GM19043 (cell line): ENCODE data around the gene EP300.

Experiments
- ATAC-seq: cut with Tn5 transposase; IDR thresholded peaks from one replicate; pipeline ENCODE4 v1.9.1; 2021; ENCODE audit warnings: low read depth; ENCODE audit not compliant: unreplicated experiment

EP300 gene

GRCh38 chr22:41203118-41203517 is 110.7 kb downstream of the EP300 start:
- no peak for ATAC-seq

DNA sequence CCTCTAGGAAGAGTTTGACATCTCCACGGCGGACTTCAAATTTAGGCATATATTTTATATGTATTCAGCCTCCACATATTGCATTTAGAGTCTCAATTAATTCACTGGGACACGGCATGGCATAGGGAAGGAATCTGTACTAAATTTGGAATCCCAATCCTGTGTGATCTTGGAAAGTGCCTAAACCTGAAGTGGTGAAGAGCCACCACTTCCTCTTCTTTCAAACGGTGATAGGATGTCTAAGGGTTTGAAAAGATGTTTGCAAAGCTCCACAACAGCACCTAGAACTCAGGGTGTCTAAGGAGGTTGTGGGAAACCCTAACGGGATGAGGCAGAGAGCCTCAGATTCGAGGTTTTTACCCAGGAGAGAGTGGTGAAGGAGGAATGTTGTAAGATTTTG is 111.7 kb downstream of the EP300 start:
- no peak for ATAC-seq

DNA sequence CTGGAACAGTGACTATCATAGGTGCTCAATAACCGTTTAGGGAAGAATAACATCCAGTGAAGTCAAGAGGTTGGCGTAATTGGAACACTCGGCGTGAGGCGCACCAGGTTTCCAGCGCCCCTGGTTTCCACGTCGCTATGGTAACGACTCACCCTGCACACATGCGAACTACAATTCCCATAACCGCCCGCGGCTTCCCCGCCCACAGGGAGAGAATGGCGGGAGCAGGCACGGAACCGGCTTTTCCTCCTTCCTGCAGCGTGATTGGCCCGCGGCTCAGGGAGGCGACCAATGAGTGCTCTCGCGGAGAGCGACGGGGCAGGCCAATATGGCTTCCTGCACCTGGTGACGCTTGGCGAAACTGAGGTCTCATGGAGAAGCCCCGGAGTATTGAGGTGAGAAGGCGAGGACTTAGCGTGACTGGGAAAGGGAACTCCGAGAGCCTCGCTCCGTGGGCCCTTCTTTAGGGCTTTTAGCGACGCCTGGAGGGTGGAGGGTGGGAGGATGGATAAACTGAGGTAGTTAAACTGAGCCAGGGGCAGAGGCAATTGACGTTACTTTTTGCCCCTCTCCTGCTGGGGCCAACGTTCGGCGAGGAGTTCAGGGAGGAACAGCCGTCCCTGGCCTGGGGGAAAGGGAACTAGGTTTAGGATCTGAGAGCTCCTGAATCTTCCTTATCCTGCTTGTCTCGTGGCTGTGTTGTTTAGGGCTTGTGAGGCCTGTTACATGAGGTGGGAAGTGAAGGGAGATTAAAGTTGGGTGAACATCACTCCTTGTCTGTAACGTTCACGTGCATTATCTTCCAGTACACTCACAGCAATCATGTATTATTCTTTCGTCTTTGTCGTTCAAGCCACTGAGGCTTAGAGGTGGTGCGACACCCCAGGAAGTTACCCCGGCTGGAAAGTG is 112.9 kb downstream of the EP300 start, which contains the start of gene L3MBTL2:
L3MBTL2 (plus strand) TSS at position 321 of the 909 bp plus-strand sequence; CDS start at position 372, 51 bp downstream.
- peak; percentile 89 for ATAC-seq

DNA sequence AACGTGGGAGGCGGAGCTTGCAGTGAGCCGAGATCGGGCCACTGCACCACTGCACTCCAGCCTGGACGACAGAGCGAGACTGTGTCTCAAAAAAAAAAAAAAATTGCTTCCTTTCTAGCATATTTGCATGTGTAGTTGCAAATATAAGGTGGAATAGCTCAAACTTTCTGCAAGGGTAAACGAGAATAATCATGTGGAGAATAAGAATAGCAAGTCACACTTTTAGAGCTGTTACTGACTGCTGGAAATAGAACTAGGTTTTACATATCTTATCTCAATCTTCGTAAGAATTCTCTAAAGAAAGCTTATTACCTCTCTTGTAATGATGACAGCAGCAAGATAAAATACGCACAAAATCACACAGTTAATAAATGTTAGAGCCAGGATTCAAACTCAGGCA is 114.3 kb downstream of the EP300 start:
- ATAC-seq = no peak

DNA sequence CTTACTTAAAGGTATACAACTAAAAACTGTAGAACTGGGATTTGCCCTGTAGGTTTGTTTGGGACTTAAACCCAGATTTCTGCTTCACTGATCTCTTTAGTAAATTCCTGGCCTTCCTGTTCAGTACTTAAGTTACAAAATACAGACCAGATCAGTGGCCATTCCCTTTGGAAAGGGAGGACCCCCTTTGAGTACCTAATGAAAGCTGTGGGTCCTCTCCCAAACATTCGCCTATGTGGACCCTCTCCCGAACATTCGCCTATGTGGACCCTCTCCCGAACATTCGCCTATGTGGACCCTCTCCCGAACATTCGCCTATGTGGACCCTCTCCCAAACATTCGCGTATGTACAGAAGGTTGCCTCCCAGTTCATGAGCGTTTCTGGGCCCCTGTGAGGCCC is 123.0 kb downstream of the EP300 start:
- ATAC-seq = no peak

DNA sequence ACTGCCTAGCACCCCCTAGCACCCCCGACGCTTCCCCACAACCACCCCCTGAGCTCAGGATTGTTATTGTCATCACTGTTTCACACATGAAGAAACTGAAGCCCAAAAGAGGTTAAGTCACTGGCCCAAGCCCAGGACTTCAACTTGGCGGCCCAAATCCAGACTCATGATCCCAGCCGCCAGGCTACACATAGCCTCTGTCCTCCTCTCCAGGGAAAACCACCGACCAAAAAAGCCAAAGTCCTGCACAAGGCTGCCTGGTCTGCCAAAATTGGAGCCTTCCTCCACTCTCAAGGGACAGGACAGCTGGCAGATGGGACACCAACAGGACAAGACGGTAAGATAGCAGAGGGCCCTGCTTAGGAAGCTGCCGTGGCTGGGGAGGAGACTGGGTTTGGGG is 123.5 kb downstream of the EP300 start:
- ATAC-seq = no peak

DNA sequence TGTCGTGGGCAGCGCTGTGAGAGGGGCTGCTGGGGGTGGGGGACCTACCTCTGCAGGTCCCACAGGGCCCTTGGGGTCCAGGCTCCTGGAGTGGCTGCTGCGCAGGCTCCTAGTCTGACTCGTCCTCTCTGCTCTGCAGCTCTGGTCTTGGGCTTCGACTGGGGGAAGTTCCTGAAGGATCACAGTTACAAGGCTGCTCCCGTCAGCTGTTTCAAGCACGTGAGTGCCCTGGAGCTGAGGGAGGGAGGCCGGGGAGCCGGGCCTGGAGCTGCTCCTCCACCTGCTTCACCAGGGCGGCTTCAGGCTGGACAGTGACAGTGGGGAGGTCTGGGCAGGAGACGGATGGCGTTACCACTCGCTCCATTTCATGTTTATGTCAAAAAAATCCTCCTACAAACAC is 124.6 kb downstream of the EP300 start:
- no peak for ATAC-seq

GRCh38 chr22:41217553-41218157 is 125.3 kb downstream of the EP300 start:
- no peak for ATAC-seq

DNA sequence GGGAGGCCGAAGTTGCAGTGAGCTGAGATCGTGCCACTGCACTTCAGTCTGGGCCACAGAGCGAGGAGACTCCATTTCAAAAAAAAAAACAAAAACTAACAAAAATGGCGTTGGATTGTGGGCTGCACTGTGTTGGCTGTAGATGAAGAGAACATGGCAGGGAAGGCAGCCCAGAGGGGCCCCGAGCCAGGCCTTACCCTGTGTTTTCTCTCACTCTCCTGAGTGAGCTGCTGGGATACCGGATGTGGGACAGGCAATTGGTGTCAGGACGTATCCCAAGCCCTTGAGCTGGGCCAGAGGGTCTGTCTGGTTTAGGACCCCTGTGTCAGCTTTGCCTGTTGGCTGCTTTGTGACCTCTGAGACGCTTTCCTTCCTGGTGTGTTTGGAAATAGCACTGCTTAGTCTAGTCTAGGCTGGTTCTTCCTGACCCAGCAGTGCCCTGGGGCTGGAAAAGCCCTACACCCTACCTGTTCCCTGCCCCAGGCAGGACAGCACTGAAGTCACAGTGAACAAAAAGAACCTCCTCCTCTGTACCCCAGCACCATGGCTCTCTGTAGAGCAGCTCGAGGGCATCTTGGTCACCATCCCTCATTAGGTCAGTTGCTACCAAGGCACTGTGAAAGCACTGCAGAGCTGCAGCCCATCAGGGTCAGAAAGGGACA is 130.6 kb downstream of the EP300 start:
- ATAC-seq = no peak

DNA sequence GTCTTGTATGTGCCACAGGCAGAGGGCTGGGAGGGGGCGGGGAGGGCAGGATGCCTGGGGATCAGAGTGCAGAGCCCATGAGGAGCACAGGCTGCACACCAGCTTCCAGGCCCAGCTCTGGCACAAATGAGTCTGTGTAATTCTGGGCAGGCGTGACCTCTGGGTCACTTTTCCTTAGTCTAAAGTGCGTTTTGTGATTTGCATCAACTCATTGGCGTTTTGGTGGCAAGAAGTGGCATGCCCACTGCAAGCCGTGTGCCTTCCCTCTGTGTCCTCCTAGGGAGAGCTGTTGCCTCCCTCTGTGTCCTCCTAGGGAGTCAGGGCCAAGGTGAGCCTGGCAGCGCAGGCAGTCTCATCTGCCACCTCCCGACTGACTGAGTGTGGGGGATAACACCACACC is 131.1 kb downstream of the EP300 start:
- ATAC-seq = no peak

GRCh38 chr22:41226723-41227655 is 134.6 kb downstream of the EP300 start:
- no peak for ATAC-seq

DNA sequence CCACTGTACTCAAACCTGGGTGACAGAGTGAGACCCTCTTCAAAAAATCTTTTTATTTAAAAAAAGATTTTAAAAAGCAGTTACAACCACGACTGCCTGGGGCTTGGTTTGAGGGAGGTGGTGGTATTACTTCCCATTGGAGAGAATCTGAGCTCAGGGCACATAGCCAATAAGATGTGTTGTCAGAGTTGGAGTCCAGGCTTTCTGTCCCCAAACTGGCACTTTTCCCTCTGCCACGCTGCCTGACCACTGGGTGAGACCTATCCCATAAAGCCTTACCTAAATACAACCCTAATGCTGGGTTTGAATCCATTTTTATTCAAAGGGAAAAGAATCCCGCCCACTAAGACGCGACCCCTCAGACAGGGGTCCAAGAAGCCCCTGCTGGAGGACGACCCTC is 136.8 kb downstream of the EP300 start:
- ATAC-seq = no peak
